NOMO-1 treated with dmso at 0.1 percent for 144 hours (cell line): ENCODE data around the gene GSTA4.

Experiments
- DNase-seq: peaks from one replicate; lab custom pipeline; 2025; ENCODE audit not compliant: unreplicated experiment; lab: John Stamatoyannopoulos, UW

GSTA4 gene

GRCh38 chr6:52995089-52995912 lies at the start of gene GSTA4:
TSS of gene GSTA4 (minus strand) at chr6:52995284. CDS start at chr6:52994243, 1,041 bp downstream.
- peak; percentile 87 for DNase-seq

- DNase-seq, result no peak
These were observed 49.5 kb upstream of the GSTA4 start for GRCh38 chr6:53044572-53044971.

GRCh38 chr6:53044071-53044470 lies 49.0 kb upstream of the GSTA4 start:
- no peak for DNase-seq

- no peak for DNase-seq
These were observed 48.5 kb upstream of the GSTA4 start for GRCh38 chr6:53043581-53043980.

- no peak for DNase-seq
These were observed 47.0 kb upstream of the GSTA4 start for GRCh38 chr6:53042112-53042511.

GRCh38 chr6:53041356-53041755 lies 46.3 kb upstream of the GSTA4 start:
- no peak for DNase-seq

GRCh38 chr6:53038596-53038995 lies 43.5 kb upstream of the GSTA4 start:
- DNase-seq, result no peak

GRCh38 chr6:53038141-53038540 lies 43.1 kb upstream of the GSTA4 start:
- DNase-seq, result no peak

- DNase-seq, result no peak
These were observed 40.6 kb upstream of the GSTA4 start for GRCh38 chr6:53035549-53036213.

- no peak for DNase-seq
These were observed 38.7 kb upstream of the GSTA4 start for GRCh38 chr6:53033764-53034163.

- DNase-seq, result no peak
These were observed 37.8 kb upstream of the GSTA4 start for GRCh38 chr6:53032849-53033248.

GRCh38 chr6:53031281-53031680 lies 36.2 kb upstream of the GSTA4 start:
- no peak for DNase-seq

GRCh38 chr6:53029761-53030160 lies 34.7 kb upstream of the GSTA4 start:
- DNase-seq, result no peak

GRCh38 chr6:53029257-53029656 lies 34.2 kb upstream of the GSTA4 start:
- DNase-seq, result no peak

- DNase-seq, result no peak
These were observed 33.4 kb upstream of the GSTA4 start for GRCh38 chr6:53028467-53028866.

GRCh38 chr6:53027131-53027718 lies 32.1 kb upstream of the GSTA4 start:
- no peak for DNase-seq

- DNase-seq, result no peak
These were observed 31.4 kb upstream of the GSTA4 start for GRCh38 chr6:53026526-53026925.

GRCh38 chr6:53023323-53023722 lies 28.2 kb upstream of the GSTA4 start:
- no peak for DNase-seq

GRCh38 chr6:53020005-53020744 lies 25.1 kb upstream of the GSTA4 start:
- DNase-seq, result no peak

- no peak for DNase-seq
These were observed 23.4 kb upstream of the GSTA4 start for GRCh38 chr6:53018446-53018845.

- no peak for DNase-seq
These were observed 20.4 kb upstream of the GSTA4 start for GRCh38 chr6:53015486-53015885.
